CD4-positive, CD25-positive, alpha-beta regulatory T cell (primary cell): ENCODE data around the gene CSPG4. TPM values are rescaled to one million over a fixed set of nuclear protein-coding genes. Genes with fewer than 3 reads are reported as not detected.

Source experiments
- ATAC-seq, 2 donors: fragments of 150-1000 bp; cut with Tn5 transposase; one replicate each; pipeline ENCODE4 v1.10.0; 2021; ENCODE audit warnings: low read depth in 2 of 2, moderate number of reproducible peaks in 2 of 2, moderate library complexity in 1 of 2
- DNase-seq, 3 donors: peaks; one replicate each; pipeline versions ENCODE4 v3.0.0 to v3.0.0-alpha.2; 2012 to 2022; ENCODE audit warnings: mixed read lengths in 1 of 3
- H3K27ac ChIP-seq: one replicate; pipeline ENCODE4 v1.7.0; 2013; ENCODE audit warnings: mild to moderate bottlenecking, low read length; ENCODE audit not compliant: insufficient read depth, poor library complexity, severe bottlenecking
- H3K27me3 ChIP-seq: one replicate; pipeline ENCODE4 v1.7.0; 2013; ENCODE audit warnings: low read length; ENCODE audit not compliant: control insufficient read depth, insufficient read depth
- H3K36me3 ChIP-seq: one replicate; pipeline ENCODE4 v1.7.0; 2013; ENCODE audit warnings: mild to moderate bottlenecking, low read length, moderate library complexity; ENCODE audit not compliant: control insufficient read depth, insufficient read depth
- H3K4me1 ChIP-seq: 2 replicates; pipeline ENCODE4 v1.7.0; 2013; ENCODE audit warnings: mild to moderate bottlenecking, low read length; ENCODE audit not compliant: insufficient read depth, control insufficient read depth, poor library complexity, severe bottlenecking
- H3K4me3 ChIP-seq: one replicate; pipeline ENCODE4 v1.7.0; 2013; ENCODE audit warnings: low read depth, mild to moderate bottlenecking, low read length, moderate library complexity
- H3K9me3 ChIP-seq, 2 experiments: 1 replicate in 1 of 2; 2 replicates in 1 of 2; pipeline ENCODE4 v1.7.0; 2013; ENCODE audit warnings: low read length in 2 of 2, mild to moderate bottlenecking in 1 of 2, moderate library complexity in 1 of 2; ENCODE audit not compliant: control insufficient read depth in 2 of 2
- H3K27ac Mint-ChIP-seq, 3 donors: one replicate each; pipeline ENCODE4 v1.8.0; 2020 to 2022; ENCODE audit warnings: mild to moderate bottlenecking in 3 of 3, mixed read lengths in 3 of 3, moderate library complexity in 2 of 3
- H3K27me3 Mint-ChIP-seq: one replicate; pipeline ENCODE4 v1.8.0; 2022; ENCODE audit warnings: mild to moderate bottlenecking, mixed read lengths
- H3K36me3 Mint-ChIP-seq: one replicate; pipeline ENCODE4 v1.8.0; 2020; ENCODE audit warnings: mixed read lengths
- H3K4me1 Mint-ChIP-seq, 4 donors: one replicate each; pipeline ENCODE4 v1.8.0; 2020 to 2022; ENCODE audit warnings: mixed read lengths in 4 of 4, mild to moderate bottlenecking in 1 of 4
- H3K4me3 Mint-ChIP-seq, 4 donors: one replicate each; pipeline ENCODE4 v1.8.0; 2020 to 2022; ENCODE audit warnings: mild to moderate bottlenecking in 4 of 4, mixed read lengths in 4 of 4, moderate library complexity in 3 of 4
- H3K9me3 Mint-ChIP-seq, 7 donors: one replicate each; pipeline ENCODE4 v1.8.0; 2020 to 2022; ENCODE audit warnings: mixed read lengths in 7 of 7, mild to moderate bottlenecking in 3 of 7, moderate library complexity in 2 of 7
- polyA plus RNA-seq, 4 donors: library from polyadenylated mRNA; unstranded; fragments of 300-500 nt; fragmentation: Illumina TruSeq; gene quantifications; one replicate each; pipeline ENCODE4 v1.2.3, GENCODE V29; 2021
- total RNA-seq: library from RNA; stranded (reverse); gene quantifications from one replicate; pipeline ENCODE4 v1.2.3, GENCODE V29; 2022

The CSPG4 gene
- total and polyA plus RNA-seq, 5 donors from 2014 or later, result not detected

GRCh38 chr15:75649045-75649761, 63.4 kb downstream of the CSPG4 start:
- peaks cover 0 to 53% (median 30%) of the 10 kb centered on the region in 4 donors for H3K4me1 Mint-ChIP-seq
- peak overlapping the region; percentile 61 to 88 (median 86) for H3K4me3 Mint-ChIP-seq
- H3K27ac Mint-ChIP-seq, result peak overlapping the region in 2 of 3 donors; percentile 14 to 60

GRCh38 chr15:75648156-75649000, 64.3 kb downstream of the CSPG4 start:
- no peaks in the 10 kb centered on the region for H3K36me3 ChIP-seq
- no peaks in the 10 kb centered on the region for H3K9me3 ChIP-seq
- H3K36me3 Mint-ChIP-seq, result no peaks in the 10 kb centered on the region
- peaks cover 32% of the 10 kb centered on the region for H3K4me1 ChIP-seq
- H3K4me3 ChIP-seq, result peak overlapping the region; percentile 60
- H3K27me3 ChIP-seq, result peaks cover 3% of the 10 kb centered on the region
- H3K4me3 Mint-ChIP-seq, result peak overlapping the region; percentile 85 to 90 (median 88)
- peaks cover 0 to 53% (median 33%) of the 10 kb centered on the region in 4 donors for H3K4me1 Mint-ChIP-seq
- ATAC-seq (no peak), DNase-seq (no peak)
- peak overlapping the region; percentile 47 for H3K27ac ChIP-seq
- no peaks in the 10 kb centered on the region for H3K9me3 Mint-ChIP-seq
- H3K27ac Mint-ChIP-seq, result peak overlapping the region in 2 of 3 donors; percentile 38 to 60
- H3K27me3 Mint-ChIP-seq, result no peaks in the 10 kb centered on the region

More at GRCh38 chr15:75649045-75649761, 63.4 kb downstream of the CSPG4 start:
- H3K4me3 ChIP-seq, result no peak overlapping the region
- no peaks in the 10 kb centered on the region for H3K9me3 Mint-ChIP-seq
- no peaks in the 10 kb centered on the region for H3K36me3 Mint-ChIP-seq
- no peak overlapping the region for H3K27ac ChIP-seq
- ATAC-seq (no peak), DNase-seq (no peak)
- H3K36me3 ChIP-seq, result no peaks in the 10 kb centered on the region
- no peaks in the 10 kb centered on the region for H3K9me3 ChIP-seq
- no peaks in the 10 kb centered on the region for H3K27me3 Mint-ChIP-seq
- H3K27me3 ChIP-seq, result peaks cover 3% of the 10 kb centered on the region
- H3K4me1 ChIP-seq, result peaks cover 32% of the 10 kb centered on the region

DNA sequence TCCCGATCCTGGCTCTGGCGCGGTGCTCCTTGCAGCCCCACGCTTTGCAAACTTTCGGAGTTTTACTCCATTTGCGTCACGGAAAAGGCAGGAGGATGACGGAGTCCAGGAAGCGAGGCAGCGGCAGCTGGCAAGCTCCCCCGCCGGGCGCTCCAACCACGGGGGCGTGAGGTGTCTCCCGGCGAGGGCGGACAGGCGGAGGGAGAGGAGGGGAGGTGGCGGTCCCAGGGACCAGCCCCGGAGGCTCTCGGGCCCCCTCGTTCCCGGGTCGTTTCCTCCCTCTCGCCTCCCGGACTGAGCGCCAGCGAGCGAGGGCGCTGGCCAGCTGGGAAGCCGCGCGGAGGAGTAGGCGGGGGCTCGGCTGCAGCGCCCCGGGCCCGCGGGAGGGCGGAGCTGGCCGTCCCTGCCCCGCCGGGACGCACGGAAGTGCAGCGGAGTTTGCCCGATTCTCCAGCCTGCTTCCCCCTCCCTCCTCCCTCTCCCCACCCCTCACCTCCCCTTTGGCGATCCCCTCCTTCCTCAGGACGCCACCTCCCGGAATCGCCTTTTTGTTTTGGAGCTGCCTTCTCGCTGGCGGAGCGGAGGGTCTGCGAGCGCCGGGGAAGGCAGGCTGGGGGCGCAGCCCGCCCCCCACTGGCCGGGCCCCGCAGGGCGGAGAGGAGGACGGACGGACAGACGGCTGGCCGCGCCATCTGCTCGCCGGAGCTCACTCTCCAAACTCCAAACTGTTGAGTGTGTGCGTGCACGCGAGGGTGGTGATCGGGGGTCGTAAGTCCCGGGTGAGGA, 65.1 kb downstream of the CSPG4 start, which contains the start of gene SNX33:
Gene SNX33, plus strand, starts transcription at position 543 of the 786 bp plus-strand sequence. CDS start 1,191 bp downstream, outside the sequence.
- H3K27me3 Mint-ChIP-seq, result no peaks in the 10 kb centered on the region
- DNase-seq (peak; percentile 45 to 54 (median 50)), ATAC-seq (peak; percentile 31 to 52)
- no peaks in the 10 kb centered on the region for H3K36me3 ChIP-seq
- no peaks in the 10 kb centered on the region for H3K9me3 ChIP-seq
- peaks cover 3% of the 10 kb centered on the region for H3K27me3 ChIP-seq
- peaks cover 0 to 53% (median 33%) of the 10 kb centered on the region in 4 donors for H3K4me1 Mint-ChIP-seq
- H3K4me3 ChIP-seq, result peak within 1 kb of the TSS; percentile 75
- H3K36me3 Mint-ChIP-seq, result no peaks in the 10 kb centered on the region
- peak within 1 kb of the TSS; percentile 85 to 90 (median 88) for H3K4me3 Mint-ChIP-seq
- H3K4me1 ChIP-seq, result peaks cover 32% of the 10 kb centered on the region
- H3K9me3 Mint-ChIP-seq, result no peaks in the 10 kb centered on the region
- peak within 1 kb of the TSS; percentile 69 to 82 (median 79) for H3K27ac Mint-ChIP-seq
- H3K27ac ChIP-seq, result peak within 1 kb of the TSS; percentile 47

DNA sequence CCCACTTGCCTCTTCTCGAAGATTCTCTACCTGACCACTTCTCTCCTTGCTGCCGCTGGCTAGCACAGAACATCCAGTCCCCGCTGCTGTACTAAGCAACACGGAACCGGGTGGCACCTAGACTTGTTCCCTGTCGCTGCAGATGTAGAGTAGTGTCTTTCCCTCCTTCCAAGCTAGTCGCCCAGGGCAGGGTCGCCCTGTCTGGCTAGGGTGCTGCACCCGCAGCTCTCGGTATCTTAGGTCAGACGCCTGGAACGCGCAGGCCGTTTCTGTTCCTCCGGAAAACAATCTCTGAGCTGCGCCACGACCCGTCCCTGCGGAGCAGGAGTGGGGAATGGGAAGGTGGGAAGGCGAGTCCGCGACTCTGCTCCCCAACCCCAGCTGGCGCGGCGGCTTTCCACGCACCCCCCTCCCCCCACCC, 65.7 kb downstream of the CSPG4 start:
- peak in 1 of 3 donors; percentile 15 for DNase-seq
- peak overlapping the region; percentile 69 to 82 (median 79) for H3K27ac Mint-ChIP-seq
- Histone ChIP-seq H3K27ac (peak overlapping the region; percentile 47), H3K36me3 (no peaks in the 10 kb centered on the region), H3K27me3 (peaks cover 3% of the 10 kb centered on the region), H3K9me3 (no peaks in the 10 kb centered on the region), H3K4me3 (peak overlapping the region; percentile 75), H3K4me1 (peaks cover 28% of the 10 kb centered on the region)
- peak overlapping the region; percentile 65 to 89 (median 84) for H3K4me3 Mint-ChIP-seq
- no peaks in the 10 kb centered on the region for H3K9me3 Mint-ChIP-seq
- H3K36me3 Mint-ChIP-seq, result no peaks in the 10 kb centered on the region
- ATAC-seq, result no peak
- peaks cover 0 to 49% (median 33%) of the 10 kb centered on the region in 4 donors for H3K4me1 Mint-ChIP-seq
- H3K27me3 Mint-ChIP-seq, result no peaks in the 10 kb centered on the region

DNA sequence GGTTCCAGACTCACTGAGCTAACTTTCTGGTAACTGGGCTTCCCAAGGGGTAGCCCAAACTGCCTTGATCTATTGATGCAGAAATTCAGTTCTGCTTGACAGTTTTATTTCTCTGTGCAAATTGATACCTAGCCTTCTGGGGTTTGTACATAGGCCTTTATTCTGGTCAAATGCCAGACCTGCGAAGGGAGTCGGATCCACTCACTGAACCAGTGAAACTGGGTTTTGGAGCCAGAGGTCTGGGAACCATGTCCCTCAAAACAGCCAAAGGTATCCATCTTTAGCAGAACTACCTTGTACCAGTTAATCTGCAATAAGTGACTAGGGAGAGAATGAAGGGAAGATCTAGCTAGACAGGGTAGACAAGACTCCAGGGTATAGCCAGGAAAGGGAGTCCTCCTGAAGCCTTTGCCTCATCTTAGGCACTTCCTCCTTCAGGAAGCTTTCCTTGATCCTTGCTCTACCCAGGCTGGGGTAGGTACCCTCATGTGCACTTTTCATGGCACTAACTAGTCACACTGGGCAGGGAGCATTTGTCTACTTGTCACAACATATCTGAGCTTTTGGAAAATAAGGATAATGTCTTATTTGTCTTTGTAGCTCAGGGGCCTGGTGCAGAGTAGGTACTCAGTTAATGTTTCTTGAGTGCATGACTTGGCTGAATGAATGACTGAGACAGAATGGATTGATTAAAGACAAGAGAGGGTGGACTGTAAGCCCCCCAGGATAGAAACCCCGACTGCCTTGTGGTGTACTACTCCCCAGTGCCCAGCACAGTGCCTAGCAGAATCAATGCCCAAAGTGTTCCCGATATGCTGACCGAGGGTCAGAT, 66.3 kb downstream of the CSPG4 start:
- H3K36me3 ChIP-seq, result no peaks in the 10 kb centered on the region
- H3K9me3 ChIP-seq, result no peaks in the 10 kb centered on the region
- ATAC-seq (no peak), DNase-seq (no peak)
- peak overlapping the region; percentile 65 to 89 (median 84) for H3K4me3 Mint-ChIP-seq
- no peaks in the 10 kb centered on the region for H3K27me3 Mint-ChIP-seq
- H3K27ac ChIP-seq, result peak overlapping the region; percentile 47
- peaks cover 0 to 42% (median 29%) of the 10 kb centered on the region in 4 donors for H3K4me1 Mint-ChIP-seq
- peaks cover 22% of the 10 kb centered on the region for H3K4me1 ChIP-seq
- no peaks in the 10 kb centered on the region for H3K9me3 Mint-ChIP-seq
- peak overlapping the region in 2 of 3 donors; percentile 79 to 82 for H3K27ac Mint-ChIP-seq
- no peaks in the 10 kb centered on the region for H3K36me3 Mint-ChIP-seq
- H3K27me3 ChIP-seq, result peaks cover 3% of the 10 kb centered on the region
- peak overlapping the region; percentile 75 for H3K4me3 ChIP-seq

DNA sequence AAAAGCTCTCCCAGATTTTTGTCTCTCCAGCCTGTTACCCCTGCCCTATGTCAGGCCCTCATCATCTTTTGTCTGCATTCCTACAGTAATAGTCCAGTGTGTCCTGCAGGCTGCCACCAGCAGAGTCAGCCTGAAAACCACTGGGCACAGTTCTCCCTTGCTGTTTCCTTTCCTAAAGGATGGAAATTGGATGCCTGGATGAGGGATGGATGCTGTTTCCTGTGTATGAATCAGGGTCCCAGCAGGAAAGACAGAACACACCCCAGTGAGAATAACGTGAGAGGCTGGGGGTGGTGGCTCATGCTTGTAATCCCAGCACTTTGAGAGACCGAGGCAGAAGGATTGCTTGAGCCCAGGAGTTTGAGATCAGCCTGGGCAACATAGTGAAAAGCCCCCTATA, 68.3 kb downstream of the CSPG4 start:
- H3K36me3 Mint-ChIP-seq, result no peaks in the 10 kb centered on the region
- DNase-seq, result no peak
- H3K4me3 Mint-ChIP-seq, result peak overlapping the region in 1 of 4 donors; percentile 87
- peaks cover 3% of the 10 kb centered on the region for H3K27me3 ChIP-seq
- H3K27me3 Mint-ChIP-seq, result no peaks in the 10 kb centered on the region
- no peak overlapping the region for H3K27ac ChIP-seq
- H3K36me3 ChIP-seq, result no peaks in the 10 kb centered on the region
- H3K4me3 ChIP-seq, result no peak overlapping the region
- peaks cover 34% of the 10 kb centered on the region for H3K4me1 ChIP-seq
- no peak overlapping the region for H3K27ac Mint-ChIP-seq
- no peaks in the 10 kb centered on the region for H3K9me3 Mint-ChIP-seq
- no peaks in the 10 kb centered on the region for H3K9me3 ChIP-seq
- peaks cover 7 to 32% (median 23%) of the 10 kb centered on the region in 4 donors for H3K4me1 Mint-ChIP-seq
- no peak for ATAC-seq
